Neuronal stem cell (in vitro differentiated cells): ENCODE data around the gene FAM111A.

ENCODE experiments used
- DNase-seq: peaks from one replicate; pipeline ENCODE4 v3.0.0-alpha.2; 2013; ENCODE audit warnings: low spot score
- H2AFZ ChIP-seq: one replicate; pipeline ENCODE4 v1.6.1; 2013; ENCODE audit warnings: mild to moderate bottlenecking, low read length, inconsistent platforms
- H2AK5ac ChIP-seq: 2 replicates; pipeline ENCODE4 v1.6.1; 2013; ENCODE audit warnings: low read depth, mild to moderate bottlenecking, inconsistent platforms, low read length, moderate library complexity, mixed read lengths
- H2BK120ac ChIP-seq: 2 replicates; pipeline ENCODE4 v1.6.1; 2013; ENCODE audit warnings: low read depth, mild to moderate bottlenecking, inconsistent platforms, low read length, moderate library complexity, mixed read lengths
- H2BK12ac ChIP-seq: one replicate; pipeline ENCODE4 v1.6.1; 2013; ENCODE audit warnings: low read length, inconsistent platforms
- H2BK15ac ChIP-seq: 2 replicates; pipeline ENCODE4 v1.6.1; 2013; ENCODE audit warnings: mild to moderate bottlenecking, low read length, inconsistent platforms, mixed read lengths
- H2BK5ac ChIP-seq: one replicate; pipeline ENCODE4 v1.6.1; 2013; ENCODE audit warnings: inconsistent platforms, mild to moderate bottlenecking, low read length, moderate library complexity
- H3K14ac ChIP-seq: one replicate; pipeline ENCODE4 v1.6.1; 2013; ENCODE audit warnings: low read length, inconsistent platforms
- H3K18ac ChIP-seq: 2 replicates; pipeline ENCODE4 v1.6.1; 2013; ENCODE audit warnings: low read length, inconsistent platforms
- H3K23ac ChIP-seq: 2 replicates; pipeline ENCODE4 v1.6.1; 2013; ENCODE audit warnings: low read depth, mild to moderate bottlenecking, mixed read lengths, low read length, inconsistent platforms; ENCODE audit not compliant: poor library complexity
- H3K27ac ChIP-seq: replicated peaks from 3 replicates; pipeline ENCODE4 v1.5.1; 2013; ENCODE audit warnings: low read length, inconsistent platforms
- H3K27me3 ChIP-seq, 3 experiments: 2 replicates each; pipeline ENCODE4 v1.6.1; 2013; ENCODE audit warnings: low read length in 3 of 3, mild to moderate bottlenecking in 2 of 3, inconsistent platforms in 1 of 3, low read depth in 1 of 3, mixed read lengths in 1 of 3, moderate library complexity in 1 of 3; ENCODE audit not compliant: control insufficient read depth in 3 of 3, insufficient read depth in 3 of 3
- H3K36me3 ChIP-seq, 2 donors: replicated peaks in 1 of 2; 2 replicates each; pipeline ENCODE4 v1.6.1; 2013; ENCODE audit warnings: low read length in 2 of 2; ENCODE audit not compliant: control insufficient read depth in 2 of 2, insufficient read depth in 2 of 2
- H3K4ac ChIP-seq: 2 replicates; pipeline ENCODE4 v1.6.1; 2013; ENCODE audit warnings: inconsistent platforms, mild to moderate bottlenecking, low read length, moderate library complexity
- H3K4me1 ChIP-seq, 2 donors: 1 replicate in 1 of 2; 2 replicates in 1 of 2; pipeline ENCODE4 v1.6.1; 2013; ENCODE audit warnings: low read length in 2 of 2, low read depth in 1 of 2; ENCODE audit not compliant: control insufficient read depth in 2 of 2, insufficient read depth in 1 of 2
- H3K4me2 ChIP-seq: one replicate; pipeline ENCODE4 v1.6.1; 2013; ENCODE audit warnings: mild to moderate bottlenecking, low read length, inconsistent platforms; ENCODE audit not compliant: insufficient read depth, poor library complexity, severe bottlenecking
- H3K4me3 ChIP-seq, 2 donors: 2 replicates each; pipeline ENCODE4 v1.5.1; 2013; ENCODE audit warnings: low read length in 2 of 2, mild to moderate bottlenecking in 2 of 2, inconsistent platforms in 1 of 2, moderate library complexity in 1 of 2
- H3K79me1 ChIP-seq: one replicate; pipeline ENCODE4 v1.6.1; 2013; ENCODE audit warnings: low read depth, mild to moderate bottlenecking, inconsistent platforms, low read length, moderate library complexity
- H3K9ac ChIP-seq: one replicate; pipeline ENCODE4 v1.6.1; 2013; ENCODE audit warnings: mild to moderate bottlenecking, low read depth, low read length, inconsistent platforms; ENCODE audit not compliant: poor library complexity
- H3K9me3 ChIP-seq, 2 donors: replicated peaks in 1 of 2; 2 replicates each; pipeline versions ENCODE3 to v1.6.1; 2013; ENCODE audit warnings: low read length in 2 of 2, mild to moderate bottlenecking in 2 of 2, inconsistent platforms in 1 of 2, low read depth in 1 of 2, mixed read lengths in 1 of 2, moderate library complexity in 1 of 2; ENCODE audit not compliant: control insufficient read depth in 2 of 2, insufficient read depth in 1 of 2
- H4K8ac ChIP-seq: one replicate; pipeline ENCODE4 v1.6.1; 2013; ENCODE audit warnings: low read depth, mild to moderate bottlenecking, inconsistent platforms, low read length, moderate library complexity
- H4K91ac ChIP-seq: one replicate; pipeline ENCODE4 v1.6.1; 2013; ENCODE audit warnings: low read length, low read depth, mild to moderate bottlenecking, inconsistent platforms; ENCODE audit not compliant: poor library complexity
- WGBS, 2 donors: extraction: QIAGEN DNeasy Blood & Tissue Kit; methylation state at CpG; one replicate each; pipeline ENCODE4 v1.1.7; 2013; ENCODE audit warnings: missing lambda C conversion rate in 2 of 2, mixed read lengths in 1 of 2; ENCODE audit not compliant: insufficient read length in 2 of 2, insufficient replicate concordance in 1 of 2; ENCODE audit errors: extremely low coverage in 2 of 2; 5-methylcytosine and 5-hydroxymethylcytosine counted together

FAM111A gene

GRCh38 chr11:59176330-59176729 lies 33.7 kb downstream of the FAM111A start:
- no peak overlapping the region for H3K4me3 ChIP-seq
- peaks cover 11 to 51% of the 10 kb centered on the region in 2 donors for H3K36me3 ChIP-seq
- H2AK5ac ChIP-seq: no peak overlapping the region
- peaks cover 0 to 35% of the 10 kb centered on the region in 2 donors for H3K9me3 ChIP-seq
- no peak overlapping the region for H3K4ac ChIP-seq
- H3K14ac ChIP-seq: no peak overlapping the region
- peaks cover 6% of the 10 kb centered on the region for H3K79me1 ChIP-seq
- H3K18ac ChIP-seq: no peak overlapping the region
- no peak overlapping the region for H4K8ac ChIP-seq
- H3K27ac ChIP-seq: no peak overlapping the region
- no peak overlapping the region for H2BK5ac ChIP-seq
- H3K4me1 ChIP-seq: peaks cover 27 to 30% of the 10 kb centered on the region in 2 donors
- no peak overlapping the region for H3K4me2 ChIP-seq
- H2BK12ac ChIP-seq: no peak overlapping the region
- no peak for DNase-seq
- H3K9ac ChIP-seq: no peak overlapping the region
- H2BK120ac ChIP-seq: no peak overlapping the region
- H2BK15ac ChIP-seq: no peak overlapping the region
- no peak overlapping the region for H2AFZ ChIP-seq
- H3K23ac ChIP-seq: no peak overlapping the region
- no peak overlapping the region for H4K91ac ChIP-seq
- H3K27me3 ChIP-seq: no peaks in the 10 kb centered on the region
- no CpG with 5 or more reads among the region's 7 CpGs for WGBS, 2 donors

- Histone ChIP-seq H2AFZ (no peak overlapping the region), H2BK15ac (no peak overlapping the region), H3K9ac (no peak overlapping the region), H2BK120ac (no peak overlapping the region), H3K27ac (no peak overlapping the region), H3K79me1 (peaks cover 12% of the 10 kb centered on the region), H3K4me1 (peaks cover 34 to 42% of the 10 kb centered on the region in 2 donors), H3K23ac (no peak overlapping the region), H3K14ac (no peak overlapping the region), H3K4ac (no peak overlapping the region), H3K27me3 (no peaks in the 10 kb centered on the region), H4K8ac (no peak overlapping the region), H3K36me3 (peaks cover 29 to 72% of the 10 kb centered on the region in 2 donors), H3K4me3 (no peak overlapping the region), H3K4me2 (no peak overlapping the region), H2AK5ac (no peak overlapping the region), H3K9me3 (peaks cover 0 to 35% of the 10 kb centered on the region in 2 donors), H2BK12ac (no peak overlapping the region), H3K18ac (no peak overlapping the region), H4K91ac (no peak overlapping the region), H2BK5ac (no peak overlapping the region)
- no peak for DNase-seq
Observed at GRCh38 chr11:59178402-59178801, 35.7 kb downstream of the FAM111A start.

DNA sequence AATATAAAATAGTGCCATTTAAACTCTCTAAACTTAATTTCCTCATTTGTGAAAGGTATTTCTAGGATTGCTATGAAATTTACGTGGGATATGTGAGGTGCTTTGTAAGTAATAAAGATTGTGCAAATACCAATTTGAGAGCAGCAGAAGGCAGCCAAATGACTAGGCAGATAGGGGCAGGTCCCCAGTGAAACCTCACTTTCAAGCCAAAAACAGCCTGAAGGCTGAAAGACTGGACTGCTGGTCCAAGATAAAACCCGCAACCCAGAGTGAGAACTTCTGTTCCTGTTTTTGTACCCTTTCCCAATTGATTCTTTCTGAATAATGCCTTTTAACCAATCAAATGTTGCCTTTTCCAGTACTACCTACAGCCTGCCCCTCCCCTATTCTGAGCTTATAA lies 36.5 kb downstream of the FAM111A start:
- Histone ChIP-seq H3K4me1 (peaks cover 39 to 48% of the 10 kb centered on the region in 2 donors), H3K9me3 (peaks cover 0 to 35% of the 10 kb centered on the region in 2 donors), H3K36me3 (peaks cover 36 to 79% of the 10 kb centered on the region in 2 donors), H2BK5ac (no peak overlapping the region), H2BK12ac (no peak overlapping the region), H4K91ac (no peak overlapping the region), H3K79me1 (peaks cover 12% of the 10 kb centered on the region), H2AFZ (no peak overlapping the region), H3K14ac (no peak overlapping the region), H3K9ac (no peak overlapping the region), H3K27me3 (no peaks in the 10 kb centered on the region), H3K4ac (no peak overlapping the region), H2BK15ac (no peak overlapping the region), H3K23ac (no peak overlapping the region), H2AK5ac (no peak overlapping the region), H3K27ac (no peak overlapping the region), H3K4me2 (no peak overlapping the region), H3K18ac (no peak overlapping the region), H3K4me3 (no peak overlapping the region), H4K8ac (no peak overlapping the region), H2BK120ac (no peak overlapping the region)
- DNase-seq: no peak
- no CpG with 5 or more reads among the region's 2 CpGs for WGBS, 2 donors

DNA sequence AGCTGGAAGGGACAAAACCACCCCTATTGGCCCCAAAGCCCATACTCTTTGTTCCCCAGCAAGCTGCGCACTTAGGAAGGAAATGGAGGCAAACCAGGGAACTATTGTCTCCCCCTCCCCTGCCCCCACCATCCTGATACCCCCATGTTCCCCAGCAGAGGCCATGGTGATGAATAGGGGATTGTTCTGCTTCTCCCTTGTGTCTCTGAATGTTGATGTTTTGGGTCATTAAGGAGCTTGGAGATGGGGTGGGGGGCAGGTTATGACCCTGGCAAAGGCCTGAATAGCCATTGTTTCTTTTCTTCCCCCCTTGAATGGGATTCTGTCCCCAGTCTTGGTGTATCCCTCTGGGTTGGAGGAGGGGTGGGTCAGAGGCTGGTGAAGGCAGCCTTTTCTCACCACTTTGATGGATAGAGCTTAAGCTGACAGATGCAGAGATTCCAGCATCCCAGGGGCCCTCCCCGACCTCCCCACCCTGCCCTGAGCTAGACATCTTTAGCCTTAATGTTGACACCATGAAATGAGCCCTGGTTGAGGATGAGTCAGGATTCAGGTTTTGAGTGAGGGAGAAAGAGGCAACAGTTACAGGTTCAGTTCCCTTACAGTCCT lies 37.6 kb downstream of the FAM111A start:
- H3K4me1 ChIP-seq: peaks cover 35 to 48% of the 10 kb centered on the region in 2 donors
- H4K8ac ChIP-seq: no peak overlapping the region
- WGBS, 2 donors: no CpG with 5 or more reads among the region's 2 CpGs
- no peak overlapping the region for H2AK5ac ChIP-seq
- peaks cover 14% of the 10 kb centered on the region for H3K79me1 ChIP-seq
- H3K14ac ChIP-seq: no peak overlapping the region
- H3K18ac ChIP-seq: no peak overlapping the region
- peak overlapping the region; percentile 52 for H3K27ac ChIP-seq
- H3K27me3 ChIP-seq: no peaks in the 10 kb centered on the region
- H3K9me3 ChIP-seq: peaks cover 0 to 35% of the 10 kb centered on the region in 2 donors
- H2BK120ac ChIP-seq: no peak overlapping the region
- no peak overlapping the region for H3K4me3 ChIP-seq
- peaks cover 38 to 74% of the 10 kb centered on the region in 2 donors for H3K36me3 ChIP-seq
- H2AFZ ChIP-seq: no peak overlapping the region
- DNase-seq: no peak
- no peak overlapping the region for H3K23ac ChIP-seq
- H2BK5ac ChIP-seq: no peak overlapping the region
- no peak overlapping the region for H4K91ac ChIP-seq
- H3K4ac ChIP-seq: no peak overlapping the region
- H2BK15ac ChIP-seq: no peak overlapping the region
- no peak overlapping the region for H3K4me2 ChIP-seq
- H2BK12ac ChIP-seq: no peak overlapping the region
- no peak overlapping the region for H3K9ac ChIP-seq
